IPS-18a (cell line): ENCODE results near the gene GPR55.

Source experiments
- H3K27ac ChIP-seq: one replicate; pipeline ENCODE4 v1.5.1; 2013; ENCODE audit warnings: low read length
- H3K27me3 ChIP-seq: one replicate; pipeline ENCODE4 v1.6.1; 2013; ENCODE audit warnings: mild to moderate bottlenecking, low read length; ENCODE audit not compliant: control insufficient read depth, insufficient read depth
- H3K36me3 ChIP-seq: one replicate; pipeline ENCODE4 v1.6.1; 2013; ENCODE audit warnings: low read depth, low read length; ENCODE audit not compliant: control insufficient read depth
- H3K4me1 ChIP-seq: one replicate; pipeline ENCODE4 v1.6.1; 2013; ENCODE audit warnings: low read depth, low read length; ENCODE audit not compliant: control insufficient read depth
- H3K4me3 ChIP-seq: one replicate; pipeline ENCODE4 v1.5.1; 2013; ENCODE audit warnings: low read length
- H3K9ac ChIP-seq: one replicate; pipeline ENCODE4 v1.6.1; 2013; ENCODE audit warnings: mild to moderate bottlenecking, low read length, moderate library complexity
- H3K9me3 ChIP-seq: one replicate; pipeline ENCODE4 v1.6.1; 2013; ENCODE audit warnings: low read depth, low read length; ENCODE audit not compliant: control insufficient read depth

The GPR55 gene

DNA sequence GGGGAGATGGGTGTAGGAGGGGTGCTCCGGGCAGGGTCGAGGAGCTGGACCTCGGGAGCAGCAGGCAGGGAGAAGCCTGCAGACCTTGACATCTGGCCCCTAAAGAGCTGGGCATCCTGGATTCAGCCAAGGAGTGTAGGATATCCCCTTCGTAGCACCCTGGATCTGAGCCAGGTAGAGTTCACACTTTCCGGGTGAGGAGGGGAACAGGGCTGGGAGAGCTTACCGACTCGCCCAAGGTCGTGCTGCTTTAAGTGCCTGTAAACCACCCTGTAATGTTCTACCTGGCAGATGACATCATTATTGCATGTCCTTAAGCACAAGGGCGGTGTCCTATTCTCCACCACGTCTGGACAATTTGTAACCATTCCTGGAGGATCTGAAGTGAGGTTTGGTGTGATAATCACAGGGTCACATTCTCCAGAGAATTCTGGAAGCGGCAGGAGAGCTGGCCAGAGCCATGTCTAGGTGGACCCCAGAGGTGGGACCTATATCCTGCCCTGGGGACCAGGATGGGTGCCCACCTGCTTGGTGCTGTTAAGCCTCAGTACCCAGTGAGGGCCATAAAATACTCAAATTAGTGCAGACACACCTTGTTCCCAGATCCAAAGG lies 45.7 kb downstream of the GPR55 start:
- no peaks in the 10 kb centered on the region for H3K4me1 ChIP-seq
- no peaks in the 10 kb centered on the region for H3K27me3 ChIP-seq
- no peaks in the 10 kb centered on the region for H3K9me3 ChIP-seq
- H3K27ac ChIP-seq, result no peak overlapping the region
- H3K9ac ChIP-seq, result no peak overlapping the region
- no peak overlapping the region for H3K4me3 ChIP-seq
- peaks cover 46% of the 10 kb centered on the region for H3K36me3 ChIP-seq

GRCh38 chr2:230878599-230879188 lies 46.3 kb downstream of the GPR55 start:
- Histone ChIP-seq H3K4me3 (no peak overlapping the region), H3K9ac (no peak overlapping the region), H3K27me3 (no peaks in the 10 kb centered on the region), H3K4me1 (no peaks in the 10 kb centered on the region), H3K36me3 (peaks cover 51% of the 10 kb centered on the region), H3K9me3 (no peaks in the 10 kb centered on the region), H3K27ac (no peak overlapping the region)

- Histone ChIP-seq H3K27ac (no peak overlapping the region), H3K4me1 (no peaks in the 10 kb centered on the region), H3K27me3 (no peaks in the 10 kb centered on the region), H3K9ac (no peak overlapping the region), H3K36me3 (peaks cover 51% of the 10 kb centered on the region), H3K4me3 (no peak overlapping the region), H3K9me3 (no peaks in the 10 kb centered on the region)
Measured at GRCh38 chr2:230877759-230878598, 47.1 kb downstream of the GPR55 start.

DNA sequence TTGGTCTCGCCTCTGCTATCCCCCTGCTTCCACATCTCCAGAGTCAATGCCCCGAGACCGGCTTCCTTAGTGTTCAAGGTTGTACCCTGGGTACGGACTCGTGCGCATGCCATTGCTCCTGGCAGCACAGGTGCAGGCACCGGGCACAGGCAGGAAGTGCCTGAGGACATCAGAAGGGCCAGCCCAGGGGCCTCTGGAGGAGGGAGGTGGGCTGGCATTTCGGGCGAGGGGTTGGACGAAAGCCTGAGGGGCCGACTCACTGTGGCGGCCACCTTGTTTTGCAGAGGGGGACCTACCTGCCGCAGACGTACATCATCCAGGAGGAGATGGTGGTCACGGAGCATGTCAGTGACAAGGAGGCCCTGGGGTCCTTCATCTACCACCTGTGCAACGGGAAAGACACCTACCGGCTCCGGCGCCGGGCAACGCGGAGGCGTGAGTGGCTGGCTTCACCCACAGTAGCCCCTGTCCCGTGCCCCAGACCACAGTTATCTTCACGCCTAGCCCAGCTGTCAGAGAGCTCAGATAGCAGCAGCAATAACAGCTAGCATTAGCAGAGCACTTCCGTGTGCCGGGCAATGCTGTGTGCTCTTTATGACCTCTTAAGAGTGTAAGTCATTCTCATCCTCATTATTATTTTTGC lies 47.8 kb downstream of the GPR55 start:
- no peaks in the 10 kb centered on the region for H3K9me3 ChIP-seq
- no peak overlapping the region for H3K27ac ChIP-seq
- H3K36me3 ChIP-seq, result peaks cover 51% of the 10 kb centered on the region
- no peak overlapping the region for H3K4me3 ChIP-seq
- H3K9ac ChIP-seq, result no peak overlapping the region
- H3K4me1 ChIP-seq, result no peaks in the 10 kb centered on the region
- H3K27me3 ChIP-seq, result no peaks in the 10 kb centered on the region

- no peak overlapping the region for H3K27ac ChIP-seq
- H3K9ac ChIP-seq, result no peak overlapping the region
- peaks cover 51% of the 10 kb centered on the region for H3K36me3 ChIP-seq
- H3K27me3 ChIP-seq, result no peaks in the 10 kb centered on the region
- peaks cover 3% of the 10 kb centered on the region for H3K4me1 ChIP-seq
- H3K9me3 ChIP-seq, result no peaks in the 10 kb centered on the region
- no peak overlapping the region for H3K4me3 ChIP-seq
Measured at GRCh38 chr2:230875347-230876315, 49.4 kb downstream of the GPR55 start.

- Histone ChIP-seq H3K4me1 (peaks cover 11% of the 10 kb centered on the region), H3K36me3 (peaks cover 51% of the 10 kb centered on the region)
Measured at GRCh38 chr2:230874876-230875275, 50.2 kb downstream of the GPR55 start.

DNA sequence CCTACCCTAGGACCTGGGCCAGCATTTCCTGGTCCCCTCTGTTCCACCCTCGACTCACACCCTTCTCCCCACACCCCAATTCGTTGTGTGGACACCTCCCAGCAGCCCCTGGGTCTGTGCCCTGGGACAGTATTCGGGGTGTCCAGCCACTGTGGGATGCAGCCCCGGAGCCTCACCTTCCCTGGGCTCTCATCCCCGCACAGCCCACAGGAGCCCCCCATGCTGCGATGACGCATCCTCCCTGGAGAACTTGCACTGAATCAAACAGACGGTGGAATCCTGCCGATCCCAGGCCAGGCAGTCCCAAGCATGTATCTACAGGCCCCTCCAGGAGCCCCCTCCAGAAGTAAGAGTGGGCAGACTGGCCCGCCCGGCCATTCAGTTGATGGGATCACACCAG lies 50.6 kb downstream of the GPR55 start:
- Histone ChIP-seq H3K4me1 (peaks cover 15% of the 10 kb centered on the region), H3K9ac (no peak overlapping the region), H3K36me3 (peaks cover 47% of the 10 kb centered on the region), H3K27me3 (no peaks in the 10 kb centered on the region), H3K4me3 (no peak overlapping the region), H3K27ac (no peak overlapping the region), H3K9me3 (no peaks in the 10 kb centered on the region)

More at GRCh38 chr2:230874876-230875275, 50.2 kb downstream of the GPR55 start:
- Histone ChIP-seq H3K27me3 (no peaks in the 10 kb centered on the region), H3K9me3 (no peaks in the 10 kb centered on the region), H3K4me3 (no peak overlapping the region), H3K27ac (no peak overlapping the region), H3K9ac (no peak overlapping the region)

GRCh38 chr2:230873661-230874401 lies 51.2 kb downstream of the GPR55 start:
- H3K27ac ChIP-seq, result no peak overlapping the region
- H3K27me3 ChIP-seq, result no peaks in the 10 kb centered on the region
- no peaks in the 10 kb centered on the region for H3K9me3 ChIP-seq
- peaks cover 21% of the 10 kb centered on the region for H3K4me1 ChIP-seq
- peaks cover 40% of the 10 kb centered on the region for H3K36me3 ChIP-seq
- no peak overlapping the region for H3K4me3 ChIP-seq
- no peak overlapping the region for H3K9ac ChIP-seq

- Histone ChIP-seq H3K4me1 (peaks cover 28% of the 10 kb centered on the region), H3K9me3 (no peaks in the 10 kb centered on the region), H3K36me3 (peaks cover 33% of the 10 kb centered on the region), H3K27ac (no peak overlapping the region), H3K4me3 (no peak overlapping the region), H3K27me3 (no peaks in the 10 kb centered on the region), H3K9ac (no peak overlapping the region)
Measured at GRCh38 chr2:230872968-230873660, 51.9 kb downstream of the GPR55 start.
